Upper lobe of left lung (tissue), 4 donors: ENCODE measurements around the gene KRTAP19-5.

ENCODE experiments used
- POLR2A ChIP-seq, 4 donors: fragments of 450-650 bp; IDR thresholded peaks; one replicate each; pipeline ENCODE4 v1.5.1; 2016 to 2017; ENCODE audit warnings: antibody characterized with exemption in 4 of 4, mild to moderate bottlenecking in 2 of 4
- TF ChIP-seq, protein P1 (sequence below), 6 experiments: fragments of 450-650 bp in 4 of 6; fragments of 200-600 bp in 2 of 6; sonication (generic) in 2 of 6; IDR thresholded peaks; one replicate each; pipeline ENCODE4 v1.5.1; 2016 to 2019; ENCODE audit warnings: antibody characterized with exemption in 6 of 6

- TF ChIP-seq, protein P1, sequence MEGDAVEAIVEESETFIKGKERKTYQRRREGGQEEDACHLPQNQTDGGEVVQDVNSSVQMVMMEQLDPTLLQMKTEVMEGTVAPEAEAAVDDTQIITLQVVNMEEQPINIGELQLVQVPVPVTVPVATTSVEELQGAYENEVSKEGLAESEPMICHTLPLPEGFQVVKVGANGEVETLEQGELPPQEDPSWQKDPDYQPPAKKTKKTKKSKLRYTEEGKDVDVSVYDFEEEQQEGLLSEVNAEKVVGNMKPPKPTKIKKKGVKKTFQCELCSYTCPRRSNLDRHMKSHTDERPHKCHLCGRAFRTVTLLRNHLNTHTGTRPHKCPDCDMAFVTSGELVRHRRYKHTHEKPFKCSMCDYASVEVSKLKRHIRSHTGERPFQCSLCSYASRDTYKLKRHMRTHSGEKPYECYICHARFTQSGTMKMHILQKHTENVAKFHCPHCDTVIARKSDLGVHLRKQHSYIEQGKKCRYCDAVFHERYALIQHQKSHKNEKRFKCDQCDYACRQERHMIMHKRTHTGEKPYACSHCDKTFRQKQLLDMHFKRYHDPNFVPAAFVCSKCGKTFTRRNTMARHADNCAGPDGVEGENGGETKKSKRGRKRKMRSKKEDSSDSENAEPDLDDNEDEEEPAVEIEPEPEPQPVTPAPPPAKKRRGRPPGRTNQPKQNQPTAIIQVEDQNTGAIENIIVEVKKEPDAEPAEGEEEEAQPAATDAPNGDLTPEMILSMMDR (IDR thresholded peaks at IDR 0.05): no peak
- TF ChIP-seq POLR2A (IDR thresholded peaks at IDR 0.05): no peak
These were observed 9.9 kb downstream of the KRTAP19-5 start, which contains the start of gene KRTAP19-3 for GRCh38 chr21:30491963-30492428.
